HCT116 (cell line): ENCODE measurements around the gene TIMM17A. TPM values are rescaled to one million over a fixed set of nuclear protein-coding genes. Genes with fewer than 3 reads are reported as not detected.

Source experiments
- ATAC-seq: fragments of 200-7000 bp; cut with Tn5 transposase; 2 replicates; pipeline ENCODE4 v1.9.1; 2020; ENCODE audit warnings: mild to moderate bottlenecking, moderate library complexity
- BruUV-seq: library from RNA; stranded (reverse); fragments of 400-500 nt; replicated peaks from 2 replicates; lab custom pipeline; 2021; lab: Mats Ljungman, UMichigan
- CTCF ChIA-PET: fragments of 300-600 bp; sonication (Branson Sonifier 250); formaldehyde crosslinking; loops from one replicate; lab custom pipeline; 2021; ENCODE audit warnings: antibody characterized with exemption; lab: Charles Lee
- POLR2A ChIA-PET: fragments of 300-600, 350-600 bp; sonication (Branson Sonifier 250); formaldehyde crosslinking; loops from one replicate; lab custom pipeline; 2021; ENCODE audit warnings: antibody characterized with exemption; lab: Charles Lee
- RAD21 ChIA-PET, 2 experiments: fragments of 300-600 bp; sonication (Branson Sonifier 250); formaldehyde crosslinking; loops; one replicate each; lab custom pipeline; 2023; ENCODE audit warnings: low total read pairs in 2 of 2; ENCODE audit not compliant: uncharacterized antibody in 2 of 2, unreplicated experiment in 2 of 2, low non-redundant PET in 1 of 2; lab: Charles Lee
- DNase-seq: peaks from one replicate; pipeline ENCODE4 v3.0.0-alpha.2; 2010; ENCODE audit warnings: low read depth, low spot score
- H2AFZ ChIP-seq: fragments of 200-600 bp; shearing (Covaris generic), sonication (generic); 2 replicates; pipeline ENCODE4 v1.6.1; 2017; ENCODE audit warnings: low read depth, mixed run types, mixed read lengths, antibody characterized with exemption, low read length; ENCODE audit not compliant: poor library complexity, severe bottlenecking
- H3K27ac ChIP-seq: 2 replicates; pipeline ENCODE4 v1.5.1; 2012; ENCODE audit warnings: low read depth, low read length
- H3K27me3 ChIP-seq: fragments of 200-600 bp; sonication (generic); 2 replicates; pipeline ENCODE4 v1.6.1; 2016; ENCODE audit warnings: mixed run types, low read length, mixed read lengths; ENCODE audit not compliant: insufficient read depth
- H3K36me3 ChIP-seq, 2 experiments: fragments of 200-500 bp in 1 of 2; fragments of 200-600 bp in 1 of 2; sonication (Bioruptor generic) in 1 of 2; sonication (generic) in 1 of 2; 2 replicates each; pipeline versions ENCODE4 v1.5.1 to v1.6.1; 2014 to 2016; ENCODE audit warnings: low read length in 2 of 2, inconsistent platforms in 1 of 2, mixed read lengths in 1 of 2, mixed run types in 1 of 2; ENCODE audit not compliant: insufficient read depth in 2 of 2, control insufficient read depth in 1 of 2
- H3K4me1 ChIP-seq, 2 experiments: fragments of 200-600 bp in 1 of 2; sonication (generic) in 1 of 2; 2 replicates each; pipeline versions ENCODE4 v1.5.1 to v1.6.1; 2012 to 2017; ENCODE audit warnings: low read length in 2 of 2, inconsistent platforms in 1 of 2, mild to moderate bottlenecking in 1 of 2, mixed read lengths in 1 of 2, mixed run types in 1 of 2, moderate library complexity in 1 of 2; ENCODE audit not compliant: insufficient read depth in 2 of 2, control insufficient read depth in 1 of 2
- H3K4me2 ChIP-seq: fragments of 200-600 bp; sonication (generic); 2 replicates; pipeline ENCODE4 v1.6.1; 2017; ENCODE audit warnings: mixed run types, low read length, mixed read lengths
- H3K4me3 ChIP-seq, 2 experiments: fragments of 200-600 bp in 1 of 2; sonication (generic) in 1 of 2; replicated peaks in 1 of 2; 2 replicates each; pipeline ENCODE4 v1.5.1; 2011 to 2016; ENCODE audit warnings: low read length in 2 of 2, control low read depth in 1 of 2, low read depth in 1 of 2, mild to moderate bottlenecking in 1 of 2, mixed read lengths in 1 of 2, mixed run types in 1 of 2
- H3K79me2 ChIP-seq: fragments of 200-600 bp; sonication (generic); 2 replicates; pipeline ENCODE4 v1.6.1; 2017; ENCODE audit warnings: mild to moderate bottlenecking, mixed run types, low read length, moderate library complexity, mixed read lengths; ENCODE audit not compliant: insufficient read depth
- H3K9ac ChIP-seq: fragments of 200-600 bp; sonication (generic); 2 replicates; pipeline ENCODE4 v1.6.1; 2016; ENCODE audit warnings: low read length, mixed read lengths
- H3K9me2 ChIP-seq: fragments of 200-600 bp; sonication (generic), shearing (Covaris generic); 2 replicates; pipeline ENCODE4 v1.6.1; 2017; ENCODE audit warnings: mixed run types, mild to moderate bottlenecking, moderate library complexity; ENCODE audit not compliant: insufficient read depth
- H3K9me3 ChIP-seq, 2 experiments: fragments of 200-500 bp in 1 of 2; fragments of 200-600 bp in 1 of 2; sonication (Bioruptor generic) in 1 of 2; sonication (generic) in 1 of 2; 2 replicates each; pipeline ENCODE4 v1.6.1; 2014 to 2017; ENCODE audit warnings: low read length in 2 of 2, mixed read lengths in 2 of 2, inconsistent platforms in 1 of 2, low read depth in 1 of 2, mild to moderate bottlenecking in 1 of 2, mixed run types in 1 of 2, moderate library complexity in 1 of 2; ENCODE audit not compliant: control insufficient read depth in 1 of 2, insufficient read depth in 1 of 2
- H4K20me1 ChIP-seq: fragments of 200-600 bp; sonication (generic), shearing (Covaris generic); 2 replicates; pipeline ENCODE4 v1.6.1; 2017; ENCODE audit warnings: mixed run types, mild to moderate bottlenecking, moderate library complexity; ENCODE audit not compliant: insufficient read depth
- CEBPB ChIP-seq: IDR thresholded peaks from 2 replicates; pipeline ENCODE4 v1.6.1; 2012; ENCODE audit warnings: low read depth
- CTCF ChIP-seq, 3 experiments: fragments of 200-600 bp in 1 of 3; sonication (generic) in 1 of 3; IDR thresholded peaks in 2 of 3; conservative IDR thresholded peaks in 1 of 3; 2 replicates each; pipeline ENCODE4 v1.5.1; 2012 to 2017; ENCODE audit warnings: low read depth in 2 of 3, low read length in 2 of 3, antibody characterized with exemption in 1 of 3, borderline replicate concordance in 1 of 3, control low read depth in 1 of 3, mild to moderate bottlenecking in 1 of 3, mixed read lengths in 1 of 3, mixed run types in 1 of 3, moderate library complexity in 1 of 3; ENCODE audit not compliant: insufficient read depth in 1 of 3
- FOSL1 ChIP-seq: IDR thresholded peaks from 2 replicates; pipeline ENCODE4 v1.6.1; 2012; ENCODE audit warnings: low read depth
- POLR2A ChIP-seq: IDR thresholded peaks from 2 replicates; pipeline ENCODE4 v1.7.0; 2011; ENCODE audit warnings: borderline replicate concordance; ENCODE audit not compliant: insufficient read depth, insufficient read length; ENCODE audit errors: extremely low read depth
- POLR2AphosphoS5 ChIP-seq: IDR thresholded peaks from 2 replicates; pipeline ENCODE4 v1.6.1; 2011; ENCODE audit warnings: mild to moderate bottlenecking, low read depth, low read length, moderate library complexity
- RAD21 ChIP-seq: IDR thresholded peaks from 2 replicates; pipeline ENCODE4 v1.6.1; 2012; ENCODE audit warnings: low read depth, mild to moderate bottlenecking
- SP1 ChIP-seq: IDR thresholded peaks from 2 replicates; pipeline ENCODE4 v1.6.1; 2012; ENCODE audit warnings: low read depth
- intact Hi-C: fragments of 100-400 bp; cut with micrococcal nuclease; formaldehyde crosslinking; loops from 2 replicates; pipeline ENCODE4 v1.10.0; 2022
- total RNA-seq: library from RNA; stranded (reverse); gene quantifications from one replicate; pipeline ENCODE4 v1.2.1, GENCODE V29; 2021; ENCODE audit not compliant: unreplicated experiment

Gene TIMM17A
- total RNA-seq, 1 experiment from 2014 or later = 100 TPM

- H3K4me2 ChIP-seq = peak overlapping the region; percentile 99
- POLR2A ChIA-PET = no interaction called here
- H3K79me2 ChIP-seq = peaks cover 6% of the 10 kb centered on the region
- ATAC-seq = no peak
- no peaks in the 10 kb centered on the region for H3K9me2 ChIP-seq
- H4K20me1 ChIP-seq = no peaks in the 10 kb centered on the region
- RAD21 ChIA-PET = no interaction called here
- peaks cover 43 to 62% of the 10 kb centered on the region in 2 experiments for H3K4me1 ChIP-seq
- CTCF ChIA-PET = interaction anchor here (0.7 to 7.1 kb wide), 7 partner anchors 24 to 129 kb away, joined by 3 to 106 read pairs (median 3); partner anchors contain the start of genes GPR37L1 and RNPEP
- H3K27ac ChIP-seq = peak overlapping the region; percentile 74
- no peak overlapping the region for H3K9ac ChIP-seq
- H3K27me3 ChIP-seq = no peaks in the 10 kb centered on the region
- BruUV-seq = no TSS peak
- H3K36me3 ChIP-seq = peaks cover 13 to 32% of the 10 kb centered on the region in 2 experiments; a peak in 3 of 4 replicates
- intact Hi-C loops = no loop called here
- no peak for DNase-seq
- TF ChIP-seq CTCF (IDR thresholded peaks at IDR 0.05 in 2 of 3, conservative IDR thresholded peaks at IDR 0.05 in 1 of 3; ENCODE audit: borderline replicate concordance in 1 of 3, insufficient read depth in 1 of 3, low read depth in 2 of 3, low read length in 2 of 3) (peak in 2 of 3 experiments; percentile 49 to 71; a peak in 3 of 6 replicates), FOSL1 (no peak), SP1 (no peak)
- H3K9me3 ChIP-seq = no peaks in the 10 kb centered on the region
- no peak overlapping the region for H2AFZ ChIP-seq
- no peak overlapping the region for H3K4me3 ChIP-seq
Measured at GRCh38 chr1:202005958-202006357, 50.7 kb downstream of the TIMM17A start.

GRCh38 chr1:202007304-202007703 lies 52.0 kb downstream of the TIMM17A start:
- no peak for ATAC-seq
- H3K4me2 ChIP-seq = peak overlapping the region; percentile 99
- H3K4me3 ChIP-seq = peak overlapping the region; percentile 17 to 53
- H3K36me3 ChIP-seq = peaks cover 6 to 33% of the 10 kb centered on the region in 2 experiments
- no peak for DNase-seq
- intact Hi-C loops = no loop called here
- no peaks in the 10 kb centered on the region for H3K9me2 ChIP-seq
- peak overlapping the region; percentile 74 for H3K27ac ChIP-seq
- CTCF ChIA-PET = interaction anchor here (0.6 to 7.1 kb wide), 13 partner anchors 8 to 493 kb away, joined by 3 to 106 read pairs (median 7); partner anchors contain the start of gene GPR37L1
- TF ChIP-seq POLR2AphosphoS5 (no peak), CEBPB (no peak), RAD21 (no peak), POLR2A (no peak), CTCF (IDR thresholded peaks at IDR 0.05 in 2 of 3, conservative IDR thresholded peaks at IDR 0.05 in 1 of 3; ENCODE audit: borderline replicate concordance in 1 of 3, insufficient read depth in 1 of 3, low read depth in 2 of 3, low read length in 2 of 3) (no peak)
- TF ChIP-seq, all 23 proteins: peak for 0
- H4K20me1 ChIP-seq = no peaks in the 10 kb centered on the region
- no peaks in the 10 kb centered on the region for H3K9me3 ChIP-seq
- ChIA-PET RAD21 (interaction anchor here (0.7 to 2.9 kb wide), 7 partner anchors 15 to 111 kb away, joined by 3 to 9 read pairs (median 4); no protein-coding TSS in a partner anchor), POLR2A (interaction anchor here (0.6 to 9.2 kb wide), 10 partner anchors 8 to 124 kb away, joined by 3 to 174 read pairs (median 4); no protein-coding TSS in a partner anchor)
- H3K79me2 ChIP-seq = peaks cover 19% of the 10 kb centered on the region
- peak overlapping the region; percentile 59 for H3K9ac ChIP-seq
- H2AFZ ChIP-seq = no peak overlapping the region
- no peaks in the 10 kb centered on the region for H3K27me3 ChIP-seq
- no TSS peak for BruUV-seq
- peaks cover 54 to 75% of the 10 kb centered on the region in 2 experiments for H3K4me1 ChIP-seq
